ENCODE data around the gene GLT1D1. TPM values are rescaled to one million over a fixed set of nuclear protein-coding genes. Genes with fewer than 3 reads are reported as not detected.

The GLT1D1 gene
- total and polyA plus RNA-seq, 5 donors from 2014 or later, result 0.07 to 0.08 TPM; not detected in 3

DNA sequence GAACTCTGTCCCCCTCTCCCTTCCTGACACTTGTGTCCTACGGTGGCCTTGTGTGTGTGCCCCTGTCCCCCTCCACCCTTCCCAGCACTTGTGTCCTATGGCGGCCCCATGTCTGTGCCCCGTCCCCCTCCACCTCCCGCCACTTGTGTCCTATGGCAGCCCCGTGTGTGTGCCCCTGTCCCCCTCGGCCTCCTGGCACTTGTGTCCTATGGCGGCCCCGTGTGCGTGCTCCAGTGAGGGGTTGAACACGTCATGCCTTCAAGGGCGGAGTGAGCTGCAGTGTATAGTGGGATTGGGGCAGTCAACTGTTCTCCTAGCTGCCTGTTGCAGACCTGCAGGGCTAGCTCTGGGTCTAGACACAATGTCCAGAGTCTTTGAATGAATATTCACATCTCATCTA lies 108.7 kb downstream of the GLT1D1 start:
- H3K4me3 ChIP-seq (ENCODE audit: low read depth, low read length), result no peak overlapping the region
- no peak overlapping the region for H3K4me3 Mint-ChIP-seq

DNA sequence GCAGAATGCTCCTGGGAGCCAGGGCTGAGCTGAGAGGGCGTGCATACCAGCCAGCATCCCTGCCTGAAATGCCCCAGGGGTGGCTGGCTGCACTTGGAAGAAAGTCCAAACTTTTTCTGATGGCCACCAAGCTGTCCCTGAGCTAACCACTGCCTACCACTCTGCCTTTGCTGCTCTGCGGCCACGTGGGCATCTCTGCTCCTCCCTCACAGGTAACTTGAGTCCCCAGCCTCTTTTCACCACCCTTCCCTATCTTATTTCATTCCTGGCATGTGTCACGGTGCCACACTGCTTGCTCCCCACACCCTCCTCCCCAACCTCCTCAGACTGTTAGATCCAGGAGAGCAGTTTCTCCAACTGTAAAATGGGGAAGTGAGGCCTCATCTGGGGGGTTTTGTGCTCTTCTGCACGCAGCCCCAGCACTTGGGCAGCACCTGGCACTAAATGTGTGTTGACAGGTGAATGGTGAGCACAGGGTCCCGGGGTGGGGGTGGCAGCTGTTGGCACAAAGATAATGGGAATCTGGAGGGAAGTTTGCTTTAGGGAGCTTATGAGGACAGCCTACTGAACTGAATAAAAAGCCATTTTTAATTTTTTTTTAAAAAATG lies 113.0 kb downstream of the GLT1D1 start:
- Histone ChIP-seq H3K9me3 (ENCODE audit: control insufficient read depth in 2 of 2, low read length in 2 of 2) (no peaks in the 10 kb centered on the region), H3K36me3 (ENCODE audit: control insufficient read depth, insufficient read depth, low read length) (no peaks in the 10 kb centered on the region), H3K4me3 (ENCODE audit: low read depth, low read length) (no peak overlapping the region), H3K27me3 (ENCODE audit: control insufficient read depth, insufficient read depth, low read length) (no peaks in the 10 kb centered on the region), H3K4me1 (ENCODE audit: control insufficient read depth, insufficient read depth, low read length, poor library complexity, severe bottlenecking) (no peaks in the 10 kb centered on the region), H3K27ac (ENCODE audit: insufficient read depth, low read length, poor library complexity, severe bottlenecking) (no peak overlapping the region)
- peaks cover 0 to 7% (median 2%) of the 10 kb centered on the region in 4 donors for H3K4me1 Mint-ChIP-seq
- peaks cover 0 to 8% (median 0%) of the 10 kb centered on the region in 7 donors for H3K9me3 Mint-ChIP-seq
- ATAC-seq (ENCODE audit: low read depth in 2 of 2), result no peak
- no peaks in the 10 kb centered on the region for H3K36me3 Mint-ChIP-seq
- peaks cover 5% of the 10 kb centered on the region for H3K27me3 Mint-ChIP-seq
- DNase-seq, result no peak
- H3K27ac Mint-ChIP-seq, result no peak overlapping the region
- no peak overlapping the region for H3K4me3 Mint-ChIP-seq

More for the DNA sequence above, 108.7 kb downstream of the GLT1D1 start:
- Mint-ChIP-seq H3K9me3 (peaks cover 0 to 9% (median 0%) of the 10 kb centered on the region in 7 donors), H3K4me1 (no peaks in the 10 kb centered on the region), H3K27ac (no peak overlapping the region), H3K36me3 (no peaks in the 10 kb centered on the region), H3K27me3 (peaks cover 4% of the 10 kb centered on the region)
- Histone ChIP-seq H3K27me3 (ENCODE audit: control insufficient read depth, insufficient read depth, low read length) (no peaks in the 10 kb centered on the region), H3K4me1 (ENCODE audit: control insufficient read depth, insufficient read depth, low read length, poor library complexity, severe bottlenecking) (no peaks in the 10 kb centered on the region), H3K36me3 (ENCODE audit: control insufficient read depth, insufficient read depth, low read length) (no peaks in the 10 kb centered on the region), H3K9me3 (ENCODE audit: control insufficient read depth in 2 of 2, low read length in 2 of 2) (no peaks in the 10 kb centered on the region), H3K27ac (ENCODE audit: insufficient read depth, low read length, poor library complexity, severe bottlenecking) (no peak overlapping the region)
- DNase-seq (no peak), ATAC-seq (ENCODE audit: low read depth in 2 of 2) (no peak)

DNA sequence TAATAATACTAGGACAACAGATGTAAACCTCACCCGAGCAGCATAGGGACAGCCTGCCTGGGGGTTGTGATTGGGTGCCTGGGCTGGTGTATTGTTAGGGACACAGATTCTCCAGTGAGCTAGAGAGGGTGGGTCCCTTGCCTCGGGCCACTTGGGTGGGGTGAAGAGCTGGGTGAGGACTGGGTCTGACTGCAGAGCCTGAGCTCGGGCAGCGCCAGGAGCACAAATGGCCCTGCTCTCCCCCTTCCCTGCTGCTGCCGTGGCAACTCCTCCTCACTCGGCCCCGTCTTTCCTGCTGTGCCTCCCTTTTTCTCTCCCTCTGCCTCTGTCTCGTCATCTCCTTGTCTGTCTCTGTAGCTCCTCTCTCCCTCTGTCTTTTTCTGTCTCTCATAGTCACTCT lies 115.4 kb downstream of the GLT1D1 start:
- Histone ChIP-seq H3K9me3 (ENCODE audit: control insufficient read depth in 2 of 2, low read length in 2 of 2) (no peaks in the 10 kb centered on the region), H3K4me3 (ENCODE audit: low read depth, low read length) (no peak overlapping the region), H3K4me1 (ENCODE audit: control insufficient read depth, insufficient read depth, low read length, poor library complexity, severe bottlenecking) (no peaks in the 10 kb centered on the region), H3K27ac (ENCODE audit: insufficient read depth, low read length, poor library complexity, severe bottlenecking) (no peak overlapping the region), H3K27me3 (ENCODE audit: control insufficient read depth, insufficient read depth, low read length) (no peaks in the 10 kb centered on the region), H3K36me3 (ENCODE audit: control insufficient read depth, insufficient read depth, low read length) (no peaks in the 10 kb centered on the region)
- H3K27ac Mint-ChIP-seq, result peak overlapping the region in 1 of 3 donors; percentile 87
- H3K27me3 Mint-ChIP-seq, result peaks cover 5% of the 10 kb centered on the region
- peaks cover 0 to 7% (median 2%) of the 10 kb centered on the region in 4 donors for H3K4me1 Mint-ChIP-seq
- peaks cover 0 to 6% (median 0%) of the 10 kb centered on the region in 7 donors for H3K9me3 Mint-ChIP-seq
- peak overlapping the region in 1 of 4 donors; percentile 2 for H3K4me3 Mint-ChIP-seq
- DNase-seq (no peak), ATAC-seq (ENCODE audit: low read depth in 2 of 2) (no peak)
- H3K36me3 Mint-ChIP-seq, result no peaks in the 10 kb centered on the region

DNA sequence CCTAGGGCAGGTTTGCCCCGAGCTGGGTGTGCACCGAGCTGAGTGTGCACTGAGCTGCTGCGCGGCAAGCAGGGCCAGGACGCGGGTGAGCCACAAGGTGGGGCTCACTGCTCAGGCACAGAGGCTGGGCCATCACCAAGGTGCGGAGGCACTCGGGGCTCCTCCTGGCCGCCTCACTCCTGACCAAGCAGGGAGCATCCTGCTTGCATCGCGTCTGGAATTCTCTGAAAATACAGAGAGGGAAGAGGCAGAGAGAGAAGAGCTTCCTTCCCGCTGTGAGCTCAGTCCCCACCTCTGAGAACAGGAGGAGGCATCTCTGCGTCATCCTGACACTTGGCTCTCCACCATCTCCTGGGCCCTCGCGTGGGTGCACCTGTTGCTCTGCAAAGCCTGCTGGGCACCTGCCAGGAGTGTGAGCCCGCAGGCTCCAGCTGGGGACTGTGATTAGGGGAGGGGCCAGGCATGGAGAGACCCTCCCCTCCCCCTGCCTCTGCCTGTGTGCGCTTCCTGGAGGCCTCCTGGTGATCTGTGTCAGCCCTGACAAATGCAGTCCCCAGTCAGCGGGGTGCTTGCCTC lies 116.3 kb downstream of the GLT1D1 start:
- no peaks in the 10 kb centered on the region for H3K36me3 Mint-ChIP-seq
- H3K9me3 Mint-ChIP-seq, result peaks cover 0 to 5% (median 0%) of the 10 kb centered on the region in 7 donors
- no peaks in the 10 kb centered on the region for H3K9me3 ChIP-seq (ENCODE audit: control insufficient read depth in 2 of 2, low read length in 2 of 2)
- H3K27me3 Mint-ChIP-seq, result peaks cover 5% of the 10 kb centered on the region
- no peak overlapping the region for H3K27ac ChIP-seq (ENCODE audit: insufficient read depth, low read length, poor library complexity, severe bottlenecking)
- H3K4me1 Mint-ChIP-seq, result peaks cover 0 to 7% (median 2%) of the 10 kb centered on the region in 4 donors
- H3K4me3 Mint-ChIP-seq, result no peak overlapping the region
- DNase-seq (peak in 1 of 3 donors; percentile 22), ATAC-seq (ENCODE audit: low read depth in 2 of 2) (no peak)
- H3K4me1 ChIP-seq (ENCODE audit: control insufficient read depth, insufficient read depth, low read length, poor library complexity, severe bottlenecking), result no peaks in the 10 kb centered on the region
- no peak overlapping the region for H3K27ac Mint-ChIP-seq
- no peaks in the 10 kb centered on the region for H3K27me3 ChIP-seq (ENCODE audit: control insufficient read depth, insufficient read depth, low read length)
- H3K36me3 ChIP-seq (ENCODE audit: control insufficient read depth, insufficient read depth, low read length), result no peaks in the 10 kb centered on the region
- H3K4me3 ChIP-seq (ENCODE audit: low read depth, low read length), result no peak overlapping the region

DNA sequence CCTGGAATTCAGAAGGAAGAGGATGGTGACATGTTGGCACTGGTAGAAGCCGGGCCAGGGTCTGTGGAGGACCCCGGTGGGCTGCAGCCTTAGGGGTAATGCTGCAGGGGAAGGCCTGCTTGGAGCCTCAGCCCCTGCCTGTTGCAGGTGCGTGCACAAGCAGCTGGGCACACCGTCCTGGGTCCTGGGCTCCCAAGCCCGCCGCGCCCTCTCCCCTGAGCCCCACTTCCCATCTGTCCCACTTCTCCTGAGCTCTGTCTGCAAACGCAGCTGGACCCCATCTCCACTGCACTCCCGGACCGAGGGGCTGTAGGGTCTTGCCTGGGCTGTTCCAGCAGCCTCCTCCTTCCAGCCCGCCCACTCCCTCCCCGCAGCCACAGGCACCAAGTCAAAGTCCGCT lies 116.8 kb downstream of the GLT1D1 start:
- H3K4me1 ChIP-seq (ENCODE audit: control insufficient read depth, insufficient read depth, low read length, poor library complexity, severe bottlenecking), result no peaks in the 10 kb centered on the region
- no peak overlapping the region for H3K4me3 Mint-ChIP-seq
- H3K36me3 ChIP-seq (ENCODE audit: control insufficient read depth, insufficient read depth, low read length), result no peaks in the 10 kb centered on the region
- H3K27me3 ChIP-seq (ENCODE audit: control insufficient read depth, insufficient read depth, low read length), result no peaks in the 10 kb centered on the region
- H3K36me3 Mint-ChIP-seq, result no peaks in the 10 kb centered on the region
- H3K4me3 ChIP-seq (ENCODE audit: low read depth, low read length), result no peak overlapping the region
- no peak overlapping the region for H3K27ac ChIP-seq (ENCODE audit: insufficient read depth, low read length, poor library complexity, severe bottlenecking)
- no peak overlapping the region for H3K27ac Mint-ChIP-seq
- no peaks in the 10 kb centered on the region for H3K9me3 ChIP-seq (ENCODE audit: control insufficient read depth in 2 of 2, low read length in 2 of 2)
- H3K4me1 Mint-ChIP-seq, result peaks cover 0 to 7% (median 2%) of the 10 kb centered on the region in 4 donors
- DNase-seq (no peak), ATAC-seq (ENCODE audit: low read depth in 2 of 2) (no peak)
- peaks cover 5% of the 10 kb centered on the region for H3K27me3 Mint-ChIP-seq
- peaks cover 0 to 3% (median 0%) of the 10 kb centered on the region in 7 donors for H3K9me3 Mint-ChIP-seq

DNA sequence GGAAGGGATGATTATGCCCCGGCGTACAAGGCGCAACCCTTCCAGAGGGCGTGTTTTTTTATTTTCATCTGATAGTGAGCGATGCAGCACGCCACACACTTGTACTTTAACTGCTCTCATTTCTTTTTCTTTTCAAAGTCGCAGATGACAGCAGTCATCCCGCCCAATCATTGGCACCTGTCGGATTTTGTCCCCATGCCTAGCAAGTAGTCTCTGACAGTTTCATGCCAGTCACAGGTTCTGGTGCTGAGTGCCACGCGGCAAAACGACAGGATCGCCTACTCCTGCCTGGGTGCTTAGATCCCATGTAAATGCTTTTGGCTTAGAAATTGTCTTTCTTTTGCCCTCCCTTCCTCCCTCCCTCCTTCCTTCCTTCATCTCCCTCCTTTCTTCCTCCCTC lies 117.7 kb downstream of the GLT1D1 start:
- Mint-ChIP-seq H3K27me3 (peaks cover 5% of the 10 kb centered on the region), H3K36me3 (no peaks in the 10 kb centered on the region), H3K27ac (no peak overlapping the region), H3K9me3 (peaks cover 0 to 3% (median 0%) of the 10 kb centered on the region in 7 donors), H3K4me3 (no peak overlapping the region), H3K4me1 (peaks cover 0 to 7% (median 2%) of the 10 kb centered on the region in 4 donors)
- Histone ChIP-seq H3K27me3 (ENCODE audit: control insufficient read depth, insufficient read depth, low read length) (no peaks in the 10 kb centered on the region), H3K4me1 (ENCODE audit: control insufficient read depth, insufficient read depth, low read length, poor library complexity, severe bottlenecking) (no peaks in the 10 kb centered on the region), H3K9me3 (ENCODE audit: control insufficient read depth in 2 of 2, low read length in 2 of 2) (no peaks in the 10 kb centered on the region), H3K36me3 (ENCODE audit: control insufficient read depth, insufficient read depth, low read length) (no peaks in the 10 kb centered on the region), H3K4me3 (ENCODE audit: low read depth, low read length) (no peak overlapping the region), H3K27ac (ENCODE audit: insufficient read depth, low read length, poor library complexity, severe bottlenecking) (no peak overlapping the region)
- no peak for ATAC-seq (ENCODE audit: low read depth in 2 of 2)
- DNase-seq, result no peak

DNA sequence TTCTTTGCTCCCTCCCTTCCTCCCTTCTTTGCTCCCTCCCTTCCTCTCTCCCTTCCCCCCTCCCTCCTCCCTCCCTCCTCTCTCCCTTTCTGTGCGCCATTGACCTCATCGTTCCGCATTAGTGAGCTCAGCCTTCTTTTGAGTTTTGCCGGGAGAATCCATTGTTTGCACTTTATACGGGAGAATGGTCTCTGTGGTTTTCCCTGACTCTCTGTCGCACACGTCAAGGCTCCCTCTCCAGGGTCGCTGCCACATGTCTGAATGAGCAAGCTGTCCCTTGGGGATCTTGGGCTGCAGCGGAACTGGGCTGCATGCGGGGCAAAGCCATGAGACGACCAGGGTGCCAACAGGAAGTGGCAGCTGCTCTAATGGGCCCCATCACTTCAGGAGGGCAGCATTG lies 118.5 kb downstream of the GLT1D1 start:
- Mint-ChIP-seq H3K9me3 (peaks cover 0 to 3% (median 0%) of the 10 kb centered on the region in 7 donors), H3K27me3 (peaks cover 5% of the 10 kb centered on the region), H3K36me3 (no peaks in the 10 kb centered on the region), H3K4me3 (no peak overlapping the region), H3K4me1 (peaks cover 0 to 7% (median 2%) of the 10 kb centered on the region in 4 donors), H3K27ac (no peak overlapping the region)
- Histone ChIP-seq H3K4me1 (ENCODE audit: control insufficient read depth, insufficient read depth, low read length, poor library complexity, severe bottlenecking) (no peaks in the 10 kb centered on the region), H3K4me3 (ENCODE audit: low read depth, low read length) (no peak overlapping the region), H3K27ac (ENCODE audit: insufficient read depth, low read length, poor library complexity, severe bottlenecking) (no peak overlapping the region), H3K27me3 (ENCODE audit: control insufficient read depth, insufficient read depth, low read length) (no peaks in the 10 kb centered on the region), H3K9me3 (ENCODE audit: control insufficient read depth in 2 of 2, low read length in 2 of 2) (no peaks in the 10 kb centered on the region), H3K36me3 (ENCODE audit: control insufficient read depth, insufficient read depth, low read length) (no peaks in the 10 kb centered on the region)
- no peak for ATAC-seq (ENCODE audit: low read depth in 2 of 2)
- no peak for DNase-seq
